GM18507 (cell line): ENCODE data around the gene CKAP2L.

Source experiments
- DNase-seq: peaks from one replicate; pipeline ENCODE4 v3.0.0; 2011; ENCODE audit warnings: low read depth; ENCODE audit not compliant: insufficient read length; ENCODE audit errors: extremely low spot score
- FAIRE-seq: peaks from 2 replicates; lab custom pipeline; 2011; peaks lifted over from hg19 to GRCh38; lab: Jason Lieb, UNC

CKAP2L gene

GRCh38 chr2:112794131-112794733, 29.8 kb upstream of the CKAP2L start:
- DNase-seq (no peak), FAIRE-seq (peak; percentile 79)

DNA sequence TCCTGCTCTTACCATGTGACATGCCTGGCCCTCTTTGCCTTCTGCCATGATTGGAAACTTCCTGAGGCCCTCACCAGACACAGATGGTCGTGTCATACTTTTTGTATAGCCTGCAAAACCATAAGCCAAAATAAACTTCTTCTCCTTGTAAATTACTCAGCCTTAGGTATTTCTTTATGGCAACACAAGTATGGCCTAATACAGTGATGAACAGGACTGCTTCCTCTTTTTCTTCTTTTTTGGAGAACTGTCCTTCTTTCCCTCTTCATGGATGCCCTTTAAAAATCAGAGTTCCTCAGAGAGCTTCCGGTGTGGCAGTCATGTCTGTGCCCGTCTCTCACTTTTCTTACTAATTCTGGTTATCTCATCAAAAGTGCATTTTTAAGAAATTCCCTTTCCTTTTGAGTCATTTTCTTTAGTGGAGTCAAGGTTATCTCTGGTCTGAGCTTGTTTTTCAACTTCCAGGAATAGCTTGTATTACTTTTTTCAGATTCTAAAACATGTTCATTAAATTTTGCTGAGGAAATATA, 29.1 kb upstream of the CKAP2L start:
- no peak for FAIRE-seq
- no peak for DNase-seq

DNA sequence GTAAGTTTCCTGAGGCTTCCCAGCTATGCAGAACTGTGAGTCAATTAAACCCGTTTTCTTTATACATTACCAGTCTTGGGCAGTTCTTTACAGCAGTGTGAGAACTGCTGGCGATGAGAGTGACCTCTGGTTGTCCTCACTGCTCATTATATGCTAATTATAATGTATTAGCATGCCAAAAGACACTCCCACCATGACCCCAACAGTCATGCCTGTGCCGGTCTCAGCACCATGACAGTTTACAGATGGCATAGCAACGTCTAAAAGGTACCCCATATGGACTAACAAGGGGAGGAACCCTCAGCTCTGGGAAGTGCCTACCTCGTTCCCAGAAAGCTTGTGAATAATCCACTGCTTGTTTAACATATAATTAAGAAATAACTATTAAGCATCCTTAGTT, 28.0 kb upstream of the CKAP2L start:
- FAIRE-seq (no peak), DNase-seq (no peak)

- no peak for DNase-seq
- FAIRE-seq, result no peak
Observed at GRCh38 chr2:112791693-112792230, 27.4 kb upstream of the CKAP2L start.

- FAIRE-seq (no peak), DNase-seq (no peak)
Observed at GRCh38 chr2:112791019-112791418, 26.6 kb upstream of the CKAP2L start.

GRCh38 chr2:112790305-112790704, 25.9 kb upstream of the CKAP2L start:
- DNase-seq (no peak), FAIRE-seq (no peak)

DNA sequence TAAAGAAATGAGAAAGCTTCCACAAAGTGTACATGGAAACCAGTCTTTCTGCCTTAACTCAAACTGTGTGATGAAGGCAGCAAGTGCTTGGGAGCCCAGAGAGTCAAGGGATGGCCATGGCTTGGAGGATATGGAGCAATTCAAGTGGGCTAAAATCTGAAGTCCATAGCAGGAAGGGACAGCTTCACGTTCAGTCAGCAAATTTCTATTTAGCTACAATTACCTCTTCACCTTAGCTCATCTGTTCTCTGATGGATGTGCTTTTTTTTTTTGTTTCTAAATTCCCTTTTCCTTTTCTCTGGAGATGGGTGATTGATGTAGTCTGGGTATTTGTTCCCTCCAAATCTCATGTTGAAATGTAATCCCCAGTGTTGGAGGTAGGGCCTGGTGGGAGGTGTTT, 24.8 kb upstream of the CKAP2L start:
- FAIRE-seq, result no peak
- DNase-seq, result no peak

DNA sequence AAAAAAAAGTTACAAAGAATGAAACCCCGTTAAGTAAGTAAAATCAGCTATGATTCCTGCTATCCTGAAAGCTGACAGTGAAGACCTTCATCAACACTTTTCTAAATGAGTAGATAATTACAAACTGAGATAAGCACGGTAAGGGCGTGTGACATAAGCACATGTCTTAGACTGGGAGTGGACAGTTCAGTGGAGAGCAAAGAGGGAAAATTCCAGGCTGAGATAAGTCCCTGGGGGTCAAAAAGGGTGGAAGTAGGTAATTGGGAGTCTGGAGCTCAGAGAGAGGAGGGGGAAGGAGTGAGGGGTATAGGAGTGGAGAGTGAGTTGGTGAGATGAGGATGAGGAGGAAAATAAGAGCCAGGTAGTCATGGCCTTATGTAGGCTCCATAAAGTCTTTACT, 24.2 kb upstream of the CKAP2L start:
- DNase-seq, result no peak
- FAIRE-seq, result no peak

DNA sequence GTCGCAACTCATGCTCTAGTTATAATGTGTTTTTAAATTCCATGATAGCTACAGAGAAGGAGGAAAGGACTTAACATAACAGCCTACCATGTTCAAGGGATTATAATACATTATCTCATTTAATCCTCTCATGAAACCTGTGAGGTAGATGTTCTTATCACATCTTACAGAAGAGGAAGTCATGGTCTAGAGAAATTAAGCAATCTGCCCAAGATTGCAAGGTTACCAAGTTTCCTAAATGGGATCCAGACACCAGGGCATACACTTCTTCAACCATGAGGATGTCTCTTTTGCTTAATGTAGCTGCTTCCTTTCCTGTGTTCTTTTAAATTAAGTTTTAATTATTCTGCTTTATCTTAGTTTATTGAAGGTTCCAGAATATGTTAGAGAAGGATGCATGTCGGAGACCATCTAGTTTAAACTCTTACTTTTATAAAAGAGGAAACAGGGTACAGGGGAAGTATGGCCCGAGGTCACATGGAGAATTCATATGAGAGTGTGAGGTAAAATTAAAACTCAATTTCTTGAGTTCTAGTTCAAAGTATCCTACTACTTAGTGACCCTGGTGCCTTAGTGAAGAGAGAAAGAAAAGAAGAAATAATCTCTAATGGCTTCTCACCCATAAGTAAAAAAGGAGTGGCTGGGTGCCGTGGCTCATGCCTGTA, 23.5 kb upstream of the CKAP2L start:
- no peak for DNase-seq
- FAIRE-seq, result no peak

DNA sequence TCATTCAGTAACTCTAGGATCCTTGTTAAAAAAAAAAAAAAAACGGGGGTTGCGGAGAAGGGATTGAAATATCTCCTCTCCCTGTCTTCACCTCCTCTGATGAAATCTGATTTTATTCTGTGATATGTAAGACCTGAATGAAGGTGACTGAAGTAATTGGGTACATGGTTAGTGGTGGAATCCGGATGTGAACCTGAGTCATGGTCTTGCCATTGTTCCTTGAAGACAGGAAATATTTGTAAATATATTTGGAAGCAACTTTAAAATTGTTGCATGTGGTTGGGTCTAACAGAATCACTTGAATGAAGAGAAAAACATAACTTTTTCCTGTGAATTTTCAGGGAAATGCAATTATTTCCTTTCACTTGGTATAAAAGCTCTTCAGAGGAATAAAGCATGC, 22.9 kb upstream of the CKAP2L start:
- FAIRE-seq, result no peak

GRCh38 chr2:112784199-112785189, 20.1 kb upstream of the CKAP2L start, which contains the start of gene IL1A:
Gene IL1A (minus strand): TSS chr2:112784493. CDS start chr2:112783770, 723 bp downstream.
- FAIRE-seq (peak; percentile 64), DNase-seq (no peak)

More for the DNA sequence above, 22.9 kb upstream of the CKAP2L start:
- DNase-seq, result no peak

DNA sequence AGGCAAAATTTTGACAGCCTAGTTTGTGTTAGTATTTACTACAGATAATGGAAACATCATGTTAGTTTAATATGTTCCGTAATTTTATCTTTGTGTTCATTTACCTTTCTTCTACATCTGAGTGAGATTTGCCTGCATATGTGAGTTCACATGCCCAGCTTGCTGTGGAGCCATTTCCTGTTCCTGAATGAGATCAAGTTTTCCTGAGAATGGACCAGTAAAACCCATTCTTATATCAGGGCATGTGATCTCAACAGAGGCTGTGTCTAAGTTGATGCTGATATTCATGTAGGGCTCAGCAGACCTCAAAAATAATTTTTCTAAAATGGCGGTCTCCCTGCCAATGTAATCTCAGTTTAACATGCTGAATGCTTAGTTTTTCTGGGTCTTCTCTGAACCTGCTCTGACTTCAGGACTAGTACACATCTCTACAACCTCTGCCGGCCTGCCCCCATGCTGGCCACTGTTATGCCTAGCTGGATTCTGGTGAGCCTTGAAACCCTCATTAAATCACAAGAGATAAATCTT, 18.8 kb upstream of the CKAP2L start:
- DNase-seq (no peak), FAIRE-seq (peak; percentile 73)

GRCh38 chr2:112782234-112782799, 17.9 kb upstream of the CKAP2L start:
- no peak for DNase-seq
- FAIRE-seq, result peak; percentile 85

DNA sequence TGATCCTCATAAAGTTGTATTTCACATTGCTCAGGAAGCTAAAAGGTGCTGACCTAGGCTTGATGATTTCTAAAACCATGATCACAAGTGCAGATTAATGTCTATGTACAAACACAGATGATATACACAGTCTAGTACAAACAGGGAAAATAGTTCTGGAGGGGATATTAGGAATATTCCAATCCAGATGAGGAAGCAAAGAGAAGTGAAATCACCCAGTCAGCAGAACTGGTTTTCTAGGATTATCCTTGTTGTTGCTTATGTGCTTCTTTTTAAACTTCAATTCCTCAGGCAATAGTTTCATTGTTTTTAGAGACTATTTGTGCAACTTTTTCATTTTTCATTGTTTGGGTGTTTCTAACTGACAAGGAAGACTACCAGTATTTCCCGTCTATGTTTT, 15.2 kb upstream of the CKAP2L start:
- FAIRE-seq (no peak), DNase-seq (no peak)

GRCh38 chr2:112777036-112777435, 12.6 kb upstream of the CKAP2L start:
- no peak for DNase-seq
- no peak for FAIRE-seq

- DNase-seq (no peak), FAIRE-seq (no peak)
Observed at GRCh38 chr2:112776113-112776512, 11.7 kb upstream of the CKAP2L start.

DNA sequence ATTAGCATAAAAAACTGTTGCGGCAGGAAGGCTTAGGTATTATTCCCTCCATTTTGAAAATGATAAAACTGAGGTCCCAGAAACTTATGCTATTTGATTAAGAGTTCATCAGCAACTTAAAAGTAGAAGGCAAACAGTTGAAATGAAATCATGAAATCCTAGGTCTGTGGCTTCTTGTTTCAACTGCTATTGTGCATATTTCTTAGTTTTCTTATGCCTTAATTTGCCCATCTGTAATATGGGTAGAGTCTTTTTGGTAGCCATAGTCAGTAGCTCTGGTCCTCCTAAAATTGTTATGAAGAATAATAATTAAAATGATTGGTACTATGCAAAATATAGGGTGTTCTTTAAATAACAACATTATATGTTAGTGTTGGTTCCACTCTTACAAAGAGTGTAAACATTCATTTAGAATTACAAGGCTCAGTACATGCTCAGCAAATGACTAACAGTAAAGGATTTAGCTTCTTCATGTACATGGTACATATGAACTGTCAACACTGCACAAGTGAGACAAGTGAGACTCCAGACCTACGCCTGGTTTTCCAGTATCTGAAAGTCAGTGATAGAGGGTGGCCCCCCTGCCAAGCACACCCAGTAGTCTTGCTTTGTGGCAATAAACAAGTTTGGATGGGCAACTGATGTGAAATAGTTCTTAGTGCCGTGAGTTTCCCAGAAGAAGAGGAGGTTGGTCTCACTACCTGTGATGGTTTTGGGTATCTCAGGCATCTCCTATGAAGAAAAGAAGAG, 10.3 kb upstream of the CKAP2L start:
- DNase-seq (no peak), FAIRE-seq (no peak)

- DNase-seq (no peak), FAIRE-seq (no peak)
Observed at GRCh38 chr2:112773556-112773955, 9.1 kb upstream of the CKAP2L start.
